ENCODE measurements around the gene FOSL2.

FOSL2 gene

DNA sequence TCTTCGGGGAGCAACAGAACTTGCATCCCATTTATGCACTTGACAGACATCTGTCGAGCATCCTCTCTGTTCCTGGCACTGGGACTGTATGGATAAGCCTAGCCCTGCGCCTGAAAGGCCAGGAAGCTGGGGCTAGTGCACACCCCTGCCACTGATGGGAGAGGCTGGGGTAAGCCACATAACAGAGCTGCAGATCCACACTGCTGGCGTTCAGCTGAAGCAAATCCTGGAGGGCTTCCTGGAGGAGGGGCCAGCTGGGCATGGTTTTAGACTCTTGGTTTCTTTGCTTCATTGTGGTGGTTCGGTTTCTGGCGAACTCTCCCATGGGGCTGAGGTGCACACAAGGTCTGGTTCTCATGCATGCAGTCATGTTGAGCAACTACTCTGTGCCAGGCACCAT is 45.5 kb upstream of the FOSL2 start:
- Histone ChIP-seq H3K9me3 (ENCODE audit: control insufficient read depth, insufficient read depth, low read depth, low read length) (no peaks in the 10 kb centered on the region), H3K27ac (ENCODE audit: extremely low read depth, low read depth, low read length) (no peak overlapping the region), H3K4me3 (ENCODE audit: low read depth, low read length) (no peak overlapping the region), H3K36me3 (ENCODE audit: control insufficient read depth in 2 of 2, insufficient read depth in 1 of 2, low read length in 2 of 2) (no peaks in the 10 kb centered on the region), H3K4me1 (ENCODE audit: control insufficient read depth, insufficient read depth, low read length) (no peaks in the 10 kb centered on the region)
- CTCF ChIA-PET, result no interaction called here
- POLR2A ChIA-PET, result no interaction called here
- TF ChIP-seq ZNF776 (tag by site-specific recombination; IDR thresholded peaks at IDR 0.05; ENCODE audit: borderline replicate concordance) (no peak), ZNF600 (tag by site-specific recombination; IDR thresholded peaks at IDR 0.05) (no peak), HOXD13 (CRISPR knock-in tag; IDR thresholded peaks at IDR 0.05; ENCODE audit: borderline replicate concordance) (no peak), ZNF670 (tag by site-specific recombination; IDR thresholded peaks at IDR 0.05; ENCODE audit: low read depth) (no peak), ZNF202 (tag by site-specific recombination; IDR thresholded peaks at IDR 0.05; ENCODE audit: borderline replicate concordance) (no peak), ZNF843 (tag by site-specific recombination; IDR thresholded peaks at IDR 0.05) (no peak), BCL11B (tag by site-specific recombination; IDR thresholded peaks at IDR 0.05; ENCODE audit: low read depth) (no peak), KLF8 (tag by site-specific recombination; IDR thresholded peaks at IDR 0.05) (no peak), ZSCAN30 (tag by site-specific recombination; IDR thresholded peaks at IDR 0.05) (no peak), ZNF624 (tag by site-specific recombination; IDR thresholded peaks at IDR 0.05) (no peak), ZNF341 (tag by site-specific recombination; IDR thresholded peaks at IDR 0.05; ENCODE audit: low read depth) (no peak), ZNF354C (tag by site-specific recombination; IDR thresholded peaks at IDR 0.05; ENCODE audit: borderline replicate concordance, low read depth) (no peak)
- TF ChIP-seq, protein P1, sequence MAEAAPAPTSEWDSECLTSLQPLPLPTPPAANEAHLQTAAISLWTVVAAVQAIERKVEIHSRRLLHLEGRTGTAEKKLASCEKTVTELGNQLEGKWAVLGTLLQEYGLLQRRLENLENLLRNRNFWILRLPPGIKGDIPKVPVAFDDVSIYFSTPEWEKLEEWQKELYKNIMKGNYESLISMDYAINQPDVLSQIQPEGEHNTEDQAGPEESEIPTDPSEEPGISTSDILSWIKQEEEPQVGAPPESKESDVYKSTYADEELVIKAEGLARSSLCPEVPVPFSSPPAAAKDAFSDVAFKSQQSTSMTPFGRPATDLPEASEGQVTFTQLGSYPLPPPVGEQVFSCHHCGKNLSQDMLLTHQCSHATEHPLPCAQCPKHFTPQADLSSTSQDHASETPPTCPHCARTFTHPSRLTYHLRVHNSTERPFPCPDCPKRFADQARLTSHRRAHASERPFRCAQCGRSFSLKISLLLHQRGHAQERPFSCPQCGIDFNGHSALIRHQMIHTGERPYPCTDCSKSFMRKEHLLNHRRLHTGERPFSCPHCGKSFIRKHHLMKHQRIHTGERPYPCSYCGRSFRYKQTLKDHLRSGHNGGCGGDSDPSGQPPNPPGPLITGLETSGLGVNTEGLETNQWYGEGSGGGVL (tag by site-specific recombination; IDR thresholded peaks at IDR 0.05), result no peak
- TF ChIP-seq, protein P2, sequence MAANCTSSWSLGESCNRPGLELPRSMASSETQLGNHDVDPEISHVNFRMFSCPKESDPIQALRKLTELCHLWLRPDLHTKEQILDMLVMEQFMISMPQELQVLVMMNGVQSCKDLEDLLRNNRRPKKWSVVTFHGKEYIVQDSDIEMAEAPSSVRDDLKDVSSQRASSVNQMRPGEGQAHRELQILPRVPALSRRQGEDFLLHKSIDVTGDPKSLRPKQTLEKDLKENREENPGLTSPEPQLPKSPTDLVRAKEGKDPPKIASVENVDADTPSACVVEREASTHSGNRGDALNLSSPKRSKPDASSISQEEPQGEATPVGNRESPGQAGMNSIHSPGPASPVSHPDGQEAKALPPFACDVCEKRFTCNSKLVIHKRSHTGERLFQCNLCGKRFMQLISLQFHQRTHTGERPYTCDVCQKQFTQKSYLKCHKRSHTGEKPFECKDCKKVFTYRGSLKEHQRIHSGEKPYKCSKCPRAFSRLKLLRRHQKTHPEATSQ (tag by site-specific recombination; IDR thresholded peaks at IDR 0.05), result no peak
- TF ChIP-seq, protein P3, sequence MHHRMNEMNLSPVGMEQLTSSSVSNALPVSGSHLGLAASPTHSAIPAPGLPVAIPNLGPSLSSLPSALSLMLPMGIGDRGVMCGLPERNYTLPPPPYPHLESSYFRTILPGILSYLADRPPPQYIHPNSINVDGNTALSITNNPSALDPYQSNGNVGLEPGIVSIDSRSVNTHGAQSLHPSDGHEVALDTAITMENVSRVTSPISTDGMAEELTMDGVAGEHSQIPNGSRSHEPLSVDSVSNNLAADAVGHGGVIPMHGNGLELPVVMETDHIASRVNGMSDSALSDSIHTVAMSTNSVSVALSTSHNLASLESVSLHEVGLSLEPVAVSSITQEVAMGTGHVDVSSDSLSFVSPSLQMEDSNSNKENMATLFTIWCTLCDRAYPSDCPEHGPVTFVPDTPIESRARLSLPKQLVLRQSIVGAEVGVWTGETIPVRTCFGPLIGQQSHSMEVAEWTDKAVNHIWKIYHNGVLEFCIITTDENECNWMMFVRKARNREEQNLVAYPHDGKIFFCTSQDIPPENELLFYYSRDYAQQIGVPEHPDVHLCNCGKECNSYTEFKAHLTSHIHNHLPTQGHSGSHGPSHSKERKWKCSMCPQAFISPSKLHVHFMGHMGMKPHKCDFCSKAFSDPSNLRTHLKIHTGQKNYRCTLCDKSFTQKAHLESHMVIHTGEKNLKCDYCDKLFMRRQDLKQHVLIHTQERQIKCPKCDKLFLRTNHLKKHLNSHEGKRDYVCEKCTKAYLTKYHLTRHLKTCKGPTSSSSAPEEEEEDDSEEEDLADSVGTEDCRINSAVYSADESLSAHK (tag by site-specific recombination; IDR thresholded peaks at IDR 0.05), result no peak

DNA sequence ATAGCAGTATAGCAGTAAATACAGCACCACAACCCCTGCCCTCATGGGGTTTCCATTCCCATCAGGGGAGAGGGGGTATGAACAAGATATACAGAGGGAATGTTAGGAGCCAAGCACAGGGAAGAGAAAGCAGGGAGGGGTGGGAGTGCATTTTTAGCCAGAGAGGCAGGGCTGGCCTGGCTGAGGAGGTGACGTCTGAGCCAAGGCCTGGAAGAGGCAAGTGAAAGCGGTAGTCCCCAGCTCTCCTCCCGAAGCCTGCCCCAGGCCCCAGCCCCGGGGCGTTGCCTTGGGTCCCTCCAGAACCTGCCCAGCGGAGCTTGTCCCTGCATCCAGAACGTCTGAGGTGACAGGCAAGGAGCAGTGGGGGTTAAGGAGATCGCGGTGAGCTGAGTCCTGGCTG is 45.1 kb upstream of the FOSL2 start:
- POLR2A ChIA-PET, result no interaction called here
- CTCF ChIA-PET, result no interaction called here
- no peak overlapping the region for H3K27ac ChIP-seq (ENCODE audit: extremely low read depth, low read depth, low read length)
- TF ChIP-seq ZBTB17 (tag by site-specific recombination; IDR thresholded peaks at IDR 0.05) (no peak), YY1 (tag by site-specific recombination; IDR thresholded peaks at IDR 0.05) (no peak), ZNF701 (tag by site-specific recombination; IDR thresholded peaks at IDR 0.05) (no peak), SCRT2 (tag by site-specific recombination; IDR thresholded peaks at IDR 0.05) (no peak), ZNF132 (tag by site-specific recombination; IDR thresholded peaks at IDR 0.05; ENCODE audit: borderline replicate concordance) (no peak), MZF1 (tag by site-specific recombination; IDR thresholded peaks at IDR 0.05; ENCODE audit: borderline replicate concordance) (no peak), ZNF677 (tag by site-specific recombination; IDR thresholded peaks at IDR 0.05) (no peak), ZNF211 (tag by site-specific recombination; IDR thresholded peaks at IDR 0.05; ENCODE audit: low read depth) (no peak), ZNF324 (tag by site-specific recombination; IDR thresholded peaks at IDR 0.05) (no peak), RBAK (tag by site-specific recombination; IDR thresholded peaks at IDR 0.05) (no peak), ZFP69B (tag by site-specific recombination; IDR thresholded peaks at IDR 0.05) (no peak), HOXC10 (CRISPR knock-in tag; IDR thresholded peaks at IDR 0.05) (no peak), ZNF121 (tag by site-specific recombination; IDR thresholded peaks at IDR 0.05) (no peak)
- TF ChIP-seq, protein P4, sequence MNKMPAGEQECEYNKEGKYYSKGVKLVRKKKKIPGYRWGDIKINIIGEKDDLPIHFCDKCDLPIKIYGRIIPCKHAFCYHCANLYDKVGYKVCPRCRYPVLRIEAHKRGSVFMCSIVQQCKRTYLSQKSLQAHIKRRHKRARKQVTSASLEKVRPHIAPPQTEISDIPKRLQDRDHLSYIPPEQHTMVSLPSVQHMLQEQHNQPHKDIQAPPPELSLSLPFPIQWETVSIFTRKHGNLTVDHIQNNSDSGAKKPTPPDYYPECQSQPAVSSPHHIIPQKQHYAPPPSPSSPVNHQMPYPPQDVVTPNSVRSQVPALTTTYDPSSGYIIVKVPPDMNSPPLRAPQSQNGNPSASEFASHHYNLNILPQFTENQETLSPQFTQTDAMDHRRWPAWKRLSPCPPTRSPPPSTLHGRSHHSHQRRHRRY (tag by site-specific recombination; IDR thresholded peaks at IDR 0.05), result no peak

More for the DNA sequence above, 45.1 kb upstream of the FOSL2 start:
- no peak overlapping the region for H3K4me3 ChIP-seq (ENCODE audit: low read depth, low read length)
- H3K36me3 ChIP-seq (ENCODE audit: control insufficient read depth in 2 of 2, insufficient read depth in 1 of 2, low read length in 2 of 2), result no peaks in the 10 kb centered on the region
- no peaks in the 10 kb centered on the region for H3K4me1 ChIP-seq (ENCODE audit: control insufficient read depth, insufficient read depth, low read length)
- no peaks in the 10 kb centered on the region for H3K9me3 ChIP-seq (ENCODE audit: control insufficient read depth, insufficient read depth, low read depth, low read length)

Data from HEK293 (cell line).